WTC11 (cell line): Measurements from ENCODE around the gene SGSM2. TPM values are rescaled to one million over a fixed set of nuclear protein-coding genes. Genes with fewer than 3 reads are reported as not detected.

Source experiments
- AR ChIP-seq: fragments of 250-450 bp; sonication (Bioruptor Pico); IDR thresholded peaks from 2 replicates; pipeline ENCODE4 v1.9.0; 2021; ENCODE audit warnings: mild to moderate bottlenecking
- ATF1 ChIP-seq: sonication (generic); formaldehyde crosslinking; IDR thresholded peaks from 2 replicates; pipeline ENCODE4 v1.8.1; 2023; ENCODE audit warnings: mild to moderate bottlenecking, moderate library complexity, missing genetic modification reagents
- ATF2 ChIP-seq: sonication (generic); formaldehyde crosslinking; IDR thresholded peaks from 2 replicates; pipeline ENCODE4 v1.8.1; 2022; ENCODE audit warnings: low read depth, missing genetic modification reagents, borderline replicate concordance
- CBFB ChIP-seq: sonication (generic); formaldehyde crosslinking; IDR thresholded peaks from 2 replicates; pipeline ENCODE4 v1.8.1; 2022; ENCODE audit warnings: mild to moderate bottlenecking, low read depth, missing genetic modification reagents
- E2F4 ChIP-seq: sonication (generic); formaldehyde crosslinking; IDR thresholded peaks from 2 replicates; pipeline ENCODE4 v1.8.1; 2022; ENCODE audit warnings: low read depth, mild to moderate bottlenecking, moderate library complexity, missing genetic modification reagents, borderline replicate concordance
- EMX1 ChIP-seq: fragments of 250-450 bp; sonication (Bioruptor Pico); IDR thresholded peaks from 2 replicates; pipeline ENCODE4 v1.8.0; 2021; ENCODE audit warnings: mild to moderate bottlenecking
- ETV6 ChIP-seq: sonication (generic); formaldehyde crosslinking; IDR thresholded peaks from 2 replicates; pipeline ENCODE4 v1.8.1; 2022; ENCODE audit warnings: mild to moderate bottlenecking, missing genetic modification reagents
- FOXK1 ChIP-seq: sonication (generic); formaldehyde crosslinking; IDR thresholded peaks from 2 replicates; pipeline ENCODE4 v1.8.0; 2022; ENCODE audit warnings: mild to moderate bottlenecking, moderate library complexity, missing genetic modification reagents
- HMGA2 ChIP-seq: fragments of 250-450 bp; sonication (Bioruptor Pico); IDR thresholded peaks from 2 replicates; pipeline ENCODE4 v1.4.0; 2021; ENCODE audit warnings: mild to moderate bottlenecking, moderate library complexity
- IRF2 ChIP-seq: sonication (generic); formaldehyde crosslinking; IDR thresholded peaks from 2 replicates; pipeline ENCODE4 v1.8.0; 2022; ENCODE audit warnings: low read depth, missing genetic modification reagents, borderline replicate concordance
- NFATC4 ChIP-seq: fragments of 250-450 bp; sonication (Bioruptor Pico); IDR thresholded peaks from 2 replicates; pipeline ENCODE4 v1.9.0; 2021; ENCODE audit warnings: mild to moderate bottlenecking
- NFYB ChIP-seq: sonication (generic); formaldehyde crosslinking; conservative IDR thresholded peaks from 2 replicates; pipeline ENCODE4 v1.8.0; 2022; ENCODE audit warnings: low read depth, missing genetic modification reagents
- NR1H2 ChIP-seq: sonication (generic); formaldehyde crosslinking; IDR thresholded peaks from 2 replicates; pipeline ENCODE4 v1.9.0; 2021; ENCODE audit warnings: mild to moderate bottlenecking, moderate library complexity, missing genetic modification reagents
- NR2C2 ChIP-seq: sonication (generic); formaldehyde crosslinking; IDR thresholded peaks from 2 replicates; pipeline ENCODE4 v1.8.0; 2022; ENCODE audit warnings: mild to moderate bottlenecking, missing genetic modification reagents
- PRRX2 ChIP-seq: fragments of 250-450 bp; sonication (Bioruptor Pico); IDR thresholded peaks from 2 replicates; pipeline ENCODE4 v1.8.0; 2021; ENCODE audit warnings: mild to moderate bottlenecking
- TP53 ChIP-seq: sonication (generic); formaldehyde crosslinking; IDR thresholded peaks from 2 replicates; pipeline ENCODE4 v1.8.1; 2023; ENCODE audit warnings: mild to moderate bottlenecking, missing genetic modification reagents
- USF1 ChIP-seq: sonication (generic); formaldehyde crosslinking; IDR thresholded peaks from 2 replicates; pipeline ENCODE4 v1.8.0; 2022; ENCODE audit warnings: mild to moderate bottlenecking, missing genetic modification reagents
- ZNF232 ChIP-seq: sonication (generic); formaldehyde crosslinking; IDR thresholded peaks from 2 replicates; pipeline ENCODE4 v1.8.0; 2022; ENCODE audit warnings: mild to moderate bottlenecking, missing genetic modification reagents
- ZNF263 ChIP-seq: sonication (generic); formaldehyde crosslinking; IDR thresholded peaks from 2 replicates; pipeline ENCODE4 v1.8.1; 2022; ENCODE audit warnings: low read depth, mild to moderate bottlenecking, moderate library complexity, missing genetic modification reagents
- ZNF532 ChIP-seq: fragments of 250-450 bp; sonication (Bioruptor Pico); IDR thresholded peaks from 2 replicates; pipeline ENCODE4 v1.9.0; 2021; ENCODE audit warnings: mild to moderate bottlenecking, borderline replicate concordance
- total RNA-seq: library from RNA; stranded (reverse); gene quantifications from 3 replicates; pipeline ENCODE4 v1.2.3, GENCODE V29; 2021
- TF ChIP-seq, protein P1 (sequence below): sonication (generic); formaldehyde crosslinking; IDR thresholded peaks from 2 replicates; pipeline ENCODE4 v1.8.0; 2022; ENCODE audit warnings: mild to moderate bottlenecking, missing genetic modification reagents
- TF ChIP-seq, protein P2 (sequence below): sonication (generic); formaldehyde crosslinking; conservative IDR thresholded peaks from 2 replicates; pipeline ENCODE4 v1.8.1; 2023; ENCODE audit warnings: mild to moderate bottlenecking, low read depth, missing genetic modification reagents, moderate library complexity
- TF ChIP-seq, protein P3 (sequence below): sonication (generic); formaldehyde crosslinking; IDR thresholded peaks from 2 replicates; pipeline ENCODE4 v1.8.1; 2023; ENCODE audit warnings: mild to moderate bottlenecking, missing genetic modification reagents, moderate library complexity
- TF ChIP-seq, protein P4 (sequence below): sonication (generic); formaldehyde crosslinking; IDR thresholded peaks from 2 replicates; pipeline ENCODE4 v1.8.1; 2023; ENCODE audit warnings: mild to moderate bottlenecking, missing genetic modification reagents, moderate library complexity

SGSM2 gene
- total RNA-seq, 1 experiment from 2014 or later: 50.3 TPM

DNA sequence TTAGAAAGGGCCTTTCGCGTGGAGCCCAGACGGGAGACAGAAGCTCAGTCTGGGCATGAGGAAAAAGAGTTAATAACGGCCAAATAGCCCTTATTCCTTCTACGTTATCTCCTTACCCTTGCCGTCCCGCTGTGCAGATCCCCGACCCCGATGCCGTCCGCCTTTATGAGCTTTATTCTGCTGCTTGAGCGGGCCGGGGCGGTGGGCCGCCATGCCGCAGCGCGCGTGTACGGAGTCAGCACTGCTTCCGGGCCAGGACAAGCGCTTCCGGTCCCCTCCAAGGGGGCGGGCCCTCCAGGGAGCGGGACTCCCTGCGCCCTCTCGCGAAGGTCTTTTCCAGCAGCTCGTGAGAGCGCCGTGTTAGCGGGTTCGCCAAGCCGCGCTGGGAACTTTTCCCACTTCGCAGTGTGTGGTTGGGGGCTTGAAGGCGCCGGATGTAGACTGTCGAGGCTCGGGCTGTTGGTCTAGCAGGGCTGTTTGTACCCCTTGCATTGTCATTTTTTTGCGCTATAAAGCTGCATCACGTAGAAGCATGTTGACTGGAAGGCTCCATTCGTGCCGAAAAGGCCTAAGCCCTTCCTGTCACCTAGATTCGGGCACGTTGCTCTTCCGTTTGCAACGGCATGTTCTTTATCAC, 968 bp upstream of the SGSM2 start, which contains the start of gene TSR1 (continued):
- TF ChIP-seq ATF1: no peak
- TF ChIP-seq, protein P1, sequence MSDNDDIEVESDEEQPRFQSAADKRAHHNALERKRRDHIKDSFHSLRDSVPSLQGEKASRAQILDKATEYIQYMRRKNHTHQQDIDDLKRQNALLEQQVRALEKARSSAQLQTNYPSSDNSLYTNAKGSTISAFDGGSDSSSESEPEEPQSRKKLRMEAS (CRISPR knock-in tag): peak; percentile 98
- no peak for TF ChIP-seq NR1H2 (CRISPR knock-in tag)
- no peak for TF ChIP-seq NFATC4
- no peak; the same call in none of the 2 replicates for TF ChIP-seq TP53 (CRISPR knock-in tag)
- TF ChIP-seq ETV6 (CRISPR knock-in tag): peak; percentile 87
- TF ChIP-seq USF1: peak; percentile 65; the same call in 1 of the 2 replicates
- TF ChIP-seq ZNF263 (CRISPR knock-in tag): no peak
- no peak for TF ChIP-seq ATF2
- TF ChIP-seq, protein P2, sequence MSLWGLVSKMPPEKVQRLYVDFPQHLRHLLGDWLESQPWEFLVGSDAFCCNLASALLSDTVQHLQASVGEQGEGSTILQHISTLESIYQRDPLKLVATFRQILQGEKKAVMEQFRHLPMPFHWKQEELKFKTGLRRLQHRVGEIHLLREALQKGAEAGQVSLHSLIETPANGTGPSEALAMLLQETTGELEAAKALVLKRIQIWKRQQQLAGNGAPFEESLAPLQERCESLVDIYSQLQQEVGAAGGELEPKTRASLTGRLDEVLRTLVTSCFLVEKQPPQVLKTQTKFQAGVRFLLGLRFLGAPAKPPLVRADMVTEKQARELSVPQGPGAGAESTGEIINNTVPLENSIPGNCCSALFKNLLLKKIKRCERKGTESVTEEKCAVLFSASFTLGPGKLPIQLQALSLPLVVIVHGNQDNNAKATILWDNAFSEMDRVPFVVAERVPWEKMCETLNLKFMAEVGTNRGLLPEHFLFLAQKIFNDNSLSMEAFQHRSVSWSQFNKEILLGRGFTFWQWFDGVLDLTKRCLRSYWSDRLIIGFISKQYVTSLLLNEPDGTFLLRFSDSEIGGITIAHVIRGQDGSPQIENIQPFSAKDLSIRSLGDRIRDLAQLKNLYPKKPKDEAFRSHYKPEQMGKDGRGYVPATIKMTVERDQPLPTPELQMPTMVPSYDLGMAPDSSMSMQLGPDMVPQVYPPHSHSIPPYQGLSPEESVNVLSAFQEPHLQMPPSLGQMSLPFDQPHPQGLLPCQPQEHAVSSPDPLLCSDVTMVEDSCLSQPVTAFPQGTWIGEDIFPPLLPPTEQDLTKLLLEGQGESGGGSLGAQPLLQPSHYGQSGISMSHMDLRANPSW (CRISPR knock-in tag): no peak
- TF ChIP-seq FOXK1 (CRISPR knock-in tag): peak; percentile 92
- TF ChIP-seq PRRX2 (CRISPR knock-in tag): no peak
- no peak for TF ChIP-seq IRF2 (CRISPR knock-in tag)
- TF ChIP-seq E2F4 (CRISPR knock-in tag): no peak
- TF ChIP-seq EMX1 (CRISPR knock-in tag): no peak
- TF ChIP-seq ZNF532 (CRISPR knock-in tag): no peak
- no peak for TF ChIP-seq NFYB (CRISPR knock-in tag)
- TF ChIP-seq, protein P3, sequence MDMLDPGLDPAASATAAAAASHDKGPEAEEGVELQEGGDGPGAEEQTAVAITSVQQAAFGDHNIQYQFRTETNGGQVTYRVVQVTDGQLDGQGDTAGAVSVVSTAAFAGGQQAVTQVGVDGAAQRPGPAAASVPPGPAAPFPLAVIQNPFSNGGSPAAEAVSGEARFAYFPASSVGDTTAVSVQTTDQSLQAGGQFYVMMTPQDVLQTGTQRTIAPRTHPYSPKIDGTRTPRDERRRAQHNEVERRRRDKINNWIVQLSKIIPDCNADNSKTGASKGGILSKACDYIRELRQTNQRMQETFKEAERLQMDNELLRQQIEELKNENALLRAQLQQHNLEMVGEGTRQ: no peak
- peak; percentile 73; the same call in 1 of the 2 replicates for TF ChIP-seq CBFB (CRISPR knock-in tag)
- TF ChIP-seq AR (CRISPR knock-in tag): no peak
- TF ChIP-seq HMGA2: no peak
- TF ChIP-seq, protein P4, sequence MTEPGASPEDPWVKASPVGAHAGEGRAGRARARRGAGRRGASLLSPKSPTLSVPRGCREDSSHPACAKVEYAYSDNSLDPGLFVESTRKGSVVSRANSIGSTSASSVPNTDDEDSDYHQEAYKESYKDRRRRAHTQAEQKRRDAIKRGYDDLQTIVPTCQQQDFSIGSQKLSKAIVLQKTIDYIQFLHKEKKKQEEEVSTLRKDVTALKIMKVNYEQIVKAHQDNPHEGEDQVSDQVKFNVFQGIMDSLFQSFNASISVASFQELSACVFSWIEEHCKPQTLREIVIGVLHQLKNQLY (CRISPR knock-in tag): no peak
- TF ChIP-seq NR2C2 (CRISPR knock-in tag): peak; percentile 99
- TF ChIP-seq ZNF232 (CRISPR knock-in tag): no peak
